HG03039 (cell line): ENCODE measurements around the gene PPP1R9A.

ENCODE experiments used
- ATAC-seq: cut with Tn5 transposase; IDR thresholded peaks from one replicate; pipeline ENCODE4 v1.9.1; 2021; ENCODE audit warnings: mild to moderate bottlenecking, moderate library complexity; ENCODE audit not compliant: unreplicated experiment

The PPP1R9A gene

GRCh38 chr7:95026421-95027072 is 119.2 kb downstream of the PPP1R9A start:
- no peak for ATAC-seq

GRCh38 chr7:95027234-95027872 is 120.0 kb downstream of the PPP1R9A start:
- no peak for ATAC-seq

- no peak for ATAC-seq
Observed at GRCh38 chr7:95028683-95029082, 121.3 kb downstream of the PPP1R9A start.

- ATAC-seq, result no peak
Observed at GRCh38 chr7:95035295-95035694, 127.9 kb downstream of the PPP1R9A start.

DNA sequence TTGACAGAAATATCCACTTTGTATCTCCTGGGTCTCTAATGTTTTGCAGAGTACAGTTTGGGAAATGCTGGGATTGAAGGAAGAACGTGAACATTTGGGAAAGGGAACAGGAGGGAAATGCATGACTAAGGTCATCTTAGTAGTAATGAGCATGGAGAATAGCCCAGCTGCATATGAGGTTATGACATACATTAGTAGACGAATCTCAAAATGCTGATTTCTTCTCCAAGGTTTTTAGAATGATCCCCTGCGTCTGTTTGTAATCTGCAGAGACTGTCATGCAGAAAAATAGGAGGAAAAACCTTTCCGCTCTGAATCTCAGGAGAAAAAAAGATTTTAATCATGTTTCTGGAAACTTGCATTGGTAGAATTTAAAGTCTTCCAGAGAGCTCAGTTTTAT is 133.6 kb downstream of the PPP1R9A start:
- no peak for ATAC-seq

DNA sequence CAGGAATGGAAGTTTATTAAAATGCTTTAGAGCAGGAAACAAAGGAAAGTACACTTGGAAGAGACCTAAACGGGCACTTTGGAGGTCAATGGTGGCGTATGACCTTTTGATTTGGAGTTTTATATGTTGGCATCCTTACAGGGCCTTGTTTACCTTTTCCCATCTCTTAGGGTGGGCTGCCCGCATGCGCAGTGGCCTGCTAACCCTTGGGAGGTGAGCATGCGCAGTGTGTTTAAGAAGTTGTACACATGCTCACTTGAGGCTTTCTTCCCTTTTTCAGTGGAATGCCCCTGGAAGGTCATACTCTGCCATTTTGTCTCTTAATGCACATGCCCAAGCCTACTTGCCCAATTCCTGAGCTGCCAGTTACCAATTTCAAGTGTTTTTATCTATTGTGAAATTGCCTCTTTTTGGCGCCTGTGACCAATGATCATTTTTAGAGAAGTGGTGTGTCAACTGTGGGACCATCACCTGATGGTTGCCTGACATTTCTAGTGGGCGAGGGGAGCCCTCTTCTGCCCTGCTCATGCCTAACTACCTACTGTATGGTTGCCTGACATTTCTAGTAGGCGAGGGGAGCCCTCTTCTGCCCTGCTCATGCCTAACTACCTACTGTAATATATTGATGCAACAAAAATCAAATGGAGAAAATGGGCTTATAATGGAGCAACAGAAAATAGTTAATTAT is 138.0 kb downstream of the PPP1R9A start:
- no peak for ATAC-seq

- ATAC-seq, result no peak
Observed at GRCh38 chr7:95046494-95047240, 139.3 kb downstream of the PPP1R9A start.

- no peak for ATAC-seq
Observed at GRCh38 chr7:95047291-95047690, 139.9 kb downstream of the PPP1R9A start.

GRCh38 chr7:95052566-95053094 is 145.2 kb downstream of the PPP1R9A start:
- ATAC-seq, result no peak

DNA sequence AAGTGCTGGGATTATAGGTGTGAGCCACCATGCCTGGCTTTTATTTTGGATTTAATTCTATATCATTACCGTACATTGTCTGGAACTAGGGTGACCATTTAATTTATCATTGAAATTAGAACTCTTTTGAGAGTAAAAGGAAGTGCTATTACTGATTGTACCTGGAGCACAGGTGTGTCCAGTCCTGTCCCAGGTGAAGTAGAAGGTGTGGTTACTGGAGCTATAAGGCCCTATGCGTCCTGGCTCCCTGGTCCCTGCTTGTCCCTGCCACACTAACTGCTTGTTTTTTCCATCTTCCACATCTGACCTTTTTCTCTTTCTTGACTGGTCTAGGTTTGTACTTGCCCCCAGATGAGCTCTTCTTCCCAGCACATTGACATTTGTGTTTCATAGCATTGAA is 147.0 kb downstream of the PPP1R9A start:
- ATAC-seq, result no peak

DNA sequence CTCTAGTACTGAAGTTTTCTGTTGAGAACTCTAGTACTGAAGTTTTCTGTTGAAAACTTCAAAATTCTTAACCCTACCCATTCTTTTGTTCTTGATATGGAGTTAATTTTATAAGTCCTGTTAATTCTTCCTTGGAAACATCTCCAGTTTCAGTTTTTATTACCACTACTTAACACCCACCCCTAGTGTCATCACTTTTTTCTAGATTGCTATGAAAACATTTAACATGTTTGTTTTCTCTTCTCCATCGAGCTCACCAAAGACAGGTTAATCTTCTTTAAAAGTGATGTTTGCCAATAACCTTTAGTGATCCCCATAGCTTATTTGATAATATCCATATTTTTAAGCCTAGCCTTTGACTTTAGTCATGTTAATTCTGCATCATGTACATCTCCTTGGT is 147.9 kb downstream of the PPP1R9A start:
- ATAC-seq, result no peak

DNA sequence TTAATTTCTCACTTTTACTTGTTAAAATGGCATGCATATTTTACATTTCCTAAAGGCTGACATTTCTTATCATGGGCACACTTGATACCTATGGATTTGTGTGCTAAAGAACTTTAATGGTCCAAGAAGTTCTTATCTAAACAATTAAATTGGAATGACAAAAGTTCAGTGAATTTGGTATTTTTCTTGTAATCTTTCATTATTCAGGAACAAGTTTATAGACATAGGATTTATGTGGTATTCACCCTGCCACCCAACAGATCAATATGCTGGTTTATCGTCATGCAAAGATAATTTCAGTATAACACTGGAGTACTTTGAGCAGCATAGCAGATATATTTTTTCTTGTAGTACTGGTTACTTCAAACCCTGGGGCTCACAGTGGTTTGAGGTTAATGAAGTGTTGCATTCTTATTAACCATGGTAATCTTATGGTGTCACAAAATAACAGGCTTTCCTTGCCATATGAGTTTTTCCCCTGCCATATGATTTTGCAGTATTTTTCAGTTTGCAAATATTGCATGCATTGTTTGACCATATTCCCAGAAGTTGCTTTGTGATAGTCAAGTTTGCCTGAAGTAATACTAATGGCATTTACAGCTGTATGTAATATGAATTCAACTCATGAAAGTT is 148.8 kb downstream of the PPP1R9A start:
- no peak for ATAC-seq

DNA sequence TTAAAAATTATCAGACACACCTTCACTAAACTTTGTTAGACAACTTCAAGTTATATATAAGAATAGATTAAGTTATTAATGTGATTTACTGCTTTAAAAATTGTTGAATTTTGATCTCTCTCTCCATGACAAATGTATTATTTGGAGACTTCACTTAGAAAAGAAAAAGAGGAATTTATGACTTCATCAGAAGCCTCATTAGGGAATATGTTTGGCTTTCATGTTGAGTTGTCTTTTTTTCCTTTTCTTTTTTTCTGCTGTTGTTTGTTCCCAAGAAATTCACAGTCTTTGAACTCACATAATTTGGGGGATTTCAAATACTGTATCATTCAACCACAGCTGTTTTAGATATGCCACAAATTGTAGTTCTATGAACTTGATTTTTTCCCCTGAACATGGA is 149.5 kb downstream of the PPP1R9A start:
- ATAC-seq, result no peak

DNA sequence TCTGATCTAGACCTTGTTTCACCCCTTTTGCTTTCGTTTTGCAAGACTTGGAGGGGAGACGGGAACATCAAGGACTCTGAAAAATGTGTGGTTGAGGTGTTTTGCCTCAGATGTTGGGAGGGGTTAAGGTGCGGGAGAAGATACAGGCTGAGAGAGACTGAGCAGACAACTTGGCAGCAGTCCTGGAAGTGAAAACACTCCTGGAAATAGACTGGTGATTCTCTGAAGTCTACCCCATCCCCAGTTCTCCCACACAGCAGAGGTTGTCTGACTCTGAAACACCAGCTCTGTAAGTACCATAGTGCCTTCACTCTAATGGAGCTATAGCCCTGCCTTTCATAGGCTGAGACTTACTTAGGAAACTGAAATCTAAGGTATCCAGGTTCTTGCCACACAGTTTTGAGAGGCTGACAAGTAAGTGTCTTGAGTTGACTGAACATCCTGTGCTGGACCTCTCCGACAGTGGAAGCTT is 152.5 kb downstream of the PPP1R9A start:
- ATAC-seq, result no peak

GRCh38 chr7:95062901-95063300 is 155.5 kb downstream of the PPP1R9A start:
- ATAC-seq, result no peak

DNA sequence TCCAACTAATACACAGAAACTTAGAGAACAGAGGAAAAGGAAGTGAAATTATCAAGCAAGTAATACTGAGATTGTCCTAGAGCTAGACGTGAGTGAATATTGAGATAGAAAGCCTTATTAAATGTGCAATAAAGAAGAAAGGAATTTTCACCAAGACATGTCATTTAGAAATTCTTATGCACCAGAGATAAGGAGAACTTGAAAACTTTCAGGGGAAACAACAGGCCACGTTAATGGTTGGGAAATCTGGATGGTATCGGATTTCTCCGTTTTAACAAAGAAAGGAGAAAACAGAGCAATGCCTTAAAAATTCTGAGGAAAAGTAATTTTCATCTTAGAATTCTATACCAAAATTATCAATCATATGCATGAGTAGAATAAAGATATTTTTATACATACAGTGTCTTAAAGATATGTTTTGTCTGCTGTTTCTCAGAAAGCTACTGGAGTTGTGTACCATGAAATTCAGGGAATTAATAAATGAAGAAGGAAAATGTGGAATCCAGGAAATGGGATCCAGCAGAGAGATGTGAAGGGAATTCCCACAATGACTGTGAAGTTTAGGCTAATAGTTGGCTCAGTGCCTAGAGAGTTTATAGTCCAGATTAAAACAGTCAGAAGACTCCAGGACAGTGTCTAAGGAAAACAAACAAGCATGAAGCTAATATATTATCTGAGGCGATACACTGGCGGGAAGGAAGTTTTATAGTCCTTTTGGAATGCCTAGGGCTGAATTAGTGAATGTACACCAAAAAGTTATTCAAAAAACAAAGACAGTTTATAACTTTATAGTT is 159.5 kb downstream of the PPP1R9A start:
- ATAC-seq, result no peak

- no peak for ATAC-seq
Observed at GRCh38 chr7:95088536-95089215, 181.3 kb downstream of the PPP1R9A start.

DNA sequence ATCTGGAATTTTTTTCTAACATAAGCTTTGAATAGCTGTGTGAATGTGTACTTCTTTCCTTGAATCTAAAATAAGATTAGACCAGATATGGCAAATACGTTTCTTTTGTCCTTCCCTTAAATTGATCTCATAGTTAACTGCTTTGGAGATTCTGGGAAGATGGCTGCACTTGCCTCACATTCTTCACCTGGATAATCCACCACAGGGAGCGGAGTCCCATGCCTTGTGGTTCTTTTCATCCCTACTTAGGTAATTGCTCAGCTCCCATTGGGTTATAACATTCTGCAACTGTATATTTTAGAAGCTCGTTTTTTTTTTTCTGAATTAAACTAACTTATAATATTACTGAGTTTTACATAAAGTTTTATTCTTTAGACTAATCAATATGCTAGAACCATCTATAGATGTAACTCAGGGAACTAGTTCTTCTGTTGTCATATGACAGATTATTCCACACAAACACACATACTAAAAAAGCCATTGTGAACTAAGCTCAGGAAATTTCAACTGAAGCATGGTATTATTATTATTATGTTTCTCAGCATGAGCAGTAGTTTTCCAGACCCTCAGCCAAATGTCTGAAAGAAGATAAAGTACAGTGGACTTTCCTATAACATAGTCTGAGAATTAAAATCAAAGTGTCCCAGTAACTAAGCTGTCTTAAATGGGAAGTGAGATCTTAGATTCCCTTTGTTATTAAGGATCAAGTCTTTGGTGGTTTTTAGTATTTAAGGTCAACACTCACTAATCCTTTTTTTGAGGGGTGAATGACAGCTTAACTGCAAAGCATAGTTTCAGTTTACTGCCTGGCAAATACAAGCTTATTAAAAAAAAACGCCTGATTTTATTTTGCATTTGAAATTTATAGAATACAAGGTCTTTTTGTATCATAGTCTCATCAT is 182.3 kb downstream of the PPP1R9A start:
- no peak for ATAC-seq
